ENCODE results near the gene DPY19L1. TPM values are rescaled to one million over a fixed set of nuclear protein-coding genes. Genes with fewer than 3 reads are reported as not detected.

Gene DPY19L1
- total RNA-seq, 1 experiment from 2014 or later: 71.7 TPM

DNA sequence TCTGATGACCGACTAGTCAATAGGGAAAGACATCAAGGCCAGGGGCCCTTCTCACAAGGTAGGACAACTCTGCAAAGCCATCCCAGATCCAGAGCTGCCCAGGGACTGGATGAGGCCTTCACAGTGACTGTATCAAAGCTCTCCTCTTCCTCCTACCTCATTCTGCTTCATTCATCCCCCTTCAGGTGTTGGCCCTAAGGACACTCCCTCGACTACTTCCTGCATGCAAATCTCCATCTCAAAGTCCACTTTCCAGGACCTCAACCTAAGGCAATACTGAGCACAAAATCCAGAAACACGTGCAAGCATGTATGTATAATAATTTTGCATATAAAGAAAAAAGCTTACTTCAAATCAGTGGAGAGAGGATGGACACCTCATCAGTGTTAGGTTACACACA lies 25.1 kb downstream of the DPY19L1 start:
- Histone ChIP-seq H3K9me3 (ENCODE audit: control insufficient read depth in 1 of 2, insufficient read depth in 1 of 2, low read depth in 1 of 2, low read length in 2 of 2) (no peaks in the 10 kb centered on the region), H3K9me2 (ENCODE audit: insufficient read depth) (no peaks in the 10 kb centered on the region), H3K4me2 (ENCODE audit: low read length) (no peak overlapping the region), H2AFZ (ENCODE audit: low read depth, low read length, poor library complexity, severe bottlenecking) (no peak overlapping the region), H3K27me3 (ENCODE audit: insufficient read depth, low read length) (no peaks in the 10 kb centered on the region), H4K20me1 (ENCODE audit: insufficient read depth) (no peaks in the 10 kb centered on the region), H3K27ac (ENCODE audit: low read depth, low read length) (no peak overlapping the region), H3K79me2 (ENCODE audit: insufficient read depth, low read length) (no peaks in the 10 kb centered on the region), H3K36me3 (ENCODE audit: control insufficient read depth in 1 of 2, insufficient read depth in 2 of 2, low read length in 2 of 2) (peaks cover 9 to 17% of the 10 kb centered on the region in 2 experiments), H3K4me1 (ENCODE audit: control insufficient read depth in 1 of 2, insufficient read depth in 2 of 2, low read length in 2 of 2) (peaks cover 5 to 9% of the 10 kb centered on the region in 2 experiments; a peak in 3 of 4 replicates), H3K4me3 (replicated peaks in 1 of 2; ENCODE audit: low read depth in 1 of 2, low read length in 2 of 2) (no peak overlapping the region), H3K9ac (ENCODE audit: low read length) (no peak overlapping the region)
- CTCF ChIA-PET: no interaction called here
- POLR2A ChIA-PET: no interaction called here
- ATAC-seq (no peak), DNase-seq (ENCODE audit: low read depth, low spot score) (no peak)
- no TSS peak for BruUV-seq (replicated peaks)
- intact Hi-C loops (cut with micrococcal nuclease): no loop called here
- no peak for TF ChIP-seq EZH2phosphoT487 (IDR thresholded peaks at IDR 0.05; ENCODE audit: borderline replicate concordance)
- no peak for TF ChIP-seq SP1 (IDR thresholded peaks at IDR 0.05; ENCODE audit: low read depth)
- TF ChIP-seq YY1 (IDR thresholded peaks at IDR 0.05; ENCODE audit: extremely low read depth, insufficient replicate concordance, low read depth, low read length): no peak
- RAD21 ChIA-PET (ENCODE audit: low non-redundant PET in 1 of 2, low total read pairs in 2 of 2, uncharacterized antibody in 2 of 2, unreplicated experiment in 2 of 2): no interaction called here

DNA sequence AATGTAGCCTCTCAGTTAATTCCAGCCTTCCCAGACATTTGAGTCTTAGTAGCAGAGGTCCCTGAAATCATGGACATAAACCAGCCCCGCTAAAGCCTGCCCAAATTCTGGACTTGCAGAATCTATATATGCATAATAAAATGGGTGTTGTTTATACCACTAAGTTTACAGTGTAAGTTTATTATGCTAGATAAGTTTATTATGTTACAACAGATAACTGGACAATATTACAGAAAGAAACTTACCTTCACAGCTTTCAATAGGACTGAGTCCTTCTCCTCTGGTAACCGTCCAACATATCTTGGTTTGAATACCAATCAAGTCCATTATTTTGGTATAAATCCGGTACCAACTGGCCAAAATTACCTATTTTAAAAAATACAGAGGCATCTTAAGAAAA lies 26.2 kb downstream of the DPY19L1 start:
- ChIA-PET CTCF (no interaction called here), RAD21 (ENCODE audit: low non-redundant PET in 1 of 2, low total read pairs in 2 of 2, uncharacterized antibody in 2 of 2, unreplicated experiment in 2 of 2) (no interaction called here), POLR2A (no interaction called here)
- H3K9ac ChIP-seq (ENCODE audit: low read length): no peak overlapping the region
- no peak overlapping the region for H3K4me2 ChIP-seq (ENCODE audit: low read length)
- H3K27me3 ChIP-seq (ENCODE audit: insufficient read depth, low read length): no peaks in the 10 kb centered on the region
- H4K20me1 ChIP-seq (ENCODE audit: insufficient read depth): no peaks in the 10 kb centered on the region; the same call in 1 of the 2 replicates
- H3K36me3 ChIP-seq (ENCODE audit: control insufficient read depth in 1 of 2, insufficient read depth in 2 of 2, low read length in 2 of 2): peaks cover 5 to 14% of the 10 kb centered on the region in 2 experiments
- peaks cover 15% of the 10 kb centered on the region in 2 experiments; a peak in 3 of 4 replicates for H3K4me1 ChIP-seq (ENCODE audit: control insufficient read depth in 1 of 2, insufficient read depth in 2 of 2, low read length in 2 of 2)
- no peak overlapping the region for H3K27ac ChIP-seq (ENCODE audit: low read depth, low read length)
- H2AFZ ChIP-seq (ENCODE audit: low read depth, low read length, poor library complexity, severe bottlenecking): no peak overlapping the region
- no peaks in the 10 kb centered on the region; the same call in 1 of the 2 replicates for H3K79me2 ChIP-seq (ENCODE audit: insufficient read depth, low read length)
- DNase-seq (ENCODE audit: low read depth, low spot score) (no peak), ATAC-seq (no peak)
- no peak overlapping the region for H3K4me3 ChIP-seq (replicated peaks in 1 of 2; ENCODE audit: low read depth in 1 of 2, low read length in 2 of 2)
- H3K9me3 ChIP-seq (ENCODE audit: control insufficient read depth in 1 of 2, insufficient read depth in 1 of 2, low read depth in 1 of 2, low read length in 2 of 2): no peaks in the 10 kb centered on the region
- BruUV-seq (replicated peaks): no TSS peak
- intact Hi-C loops (cut with micrococcal nuclease): no loop called here
- H3K9me2 ChIP-seq (ENCODE audit: insufficient read depth): no peaks in the 10 kb centered on the region
- TF ChIP-seq EGR1 (IDR thresholded peaks at IDR 0.05; ENCODE audit: low read depth) (no peak), JUND (IDR thresholded peaks at IDR 0.05) (no peak), YY1 (IDR thresholded peaks at IDR 0.05; ENCODE audit: extremely low read depth, insufficient replicate concordance, low read depth, low read length) (no peak), ZFX (IDR thresholded peaks at IDR 0.05) (no peak), EZH2 (IDR thresholded peaks at IDR 0.05) (no peak), CEBPB (IDR thresholded peaks at IDR 0.05; ENCODE audit: low read depth) (no peak), SIN3A (IDR thresholded peaks at IDR 0.05; ENCODE audit: low read depth) (no peak), EZH2phosphoT487 (IDR thresholded peaks at IDR 0.05; ENCODE audit: borderline replicate concordance) (no peak), FOSL1 (IDR thresholded peaks at IDR 0.05; ENCODE audit: low read depth) (no peak), ELF1 (IDR thresholded peaks at IDR 0.05; ENCODE audit: borderline replicate concordance, low read depth) (no peak), POLR2A (IDR thresholded peaks at IDR 0.05; ENCODE audit: borderline replicate concordance, extremely low read depth, insufficient read depth, insufficient read length) (no peak), RAD21 (IDR thresholded peaks at IDR 0.05; ENCODE audit: low read depth) (no peak)
- TF ChIP-seq, protein P1, sequence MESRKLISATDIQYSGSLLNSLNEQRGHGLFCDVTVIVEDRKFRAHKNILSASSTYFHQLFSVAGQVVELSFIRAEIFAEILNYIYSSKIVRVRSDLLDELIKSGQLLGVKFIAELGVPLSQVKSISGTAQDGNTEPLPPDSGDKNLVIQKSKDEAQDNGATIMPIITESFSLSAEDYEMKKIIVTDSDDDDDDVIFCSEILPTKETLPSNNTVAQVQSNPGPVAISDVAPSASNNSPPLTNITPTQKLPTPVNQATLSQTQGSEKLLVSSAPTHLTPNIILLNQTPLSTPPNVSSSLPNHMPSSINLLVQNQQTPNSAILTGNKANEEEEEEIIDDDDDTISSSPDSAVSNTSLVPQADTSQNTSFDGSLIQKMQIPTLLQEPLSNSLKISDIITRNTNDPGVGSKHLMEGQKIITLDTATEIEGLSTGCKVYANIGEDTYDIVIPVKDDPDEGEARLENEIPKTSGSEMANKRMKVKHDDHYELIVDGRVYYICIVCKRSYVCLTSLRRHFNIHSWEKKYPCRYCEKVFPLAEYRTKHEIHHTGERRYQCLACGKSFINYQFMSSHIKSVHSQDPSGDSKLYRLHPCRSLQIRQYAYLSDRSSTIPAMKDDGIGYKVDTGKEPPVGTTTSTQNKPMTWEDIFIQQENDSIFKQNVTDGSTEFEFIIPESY (IDR thresholded peaks at IDR 0.05; ENCODE audit: extremely low read depth, insufficient replicate concordance, low read length): no peak
- TF ChIP-seq, protein P2, sequence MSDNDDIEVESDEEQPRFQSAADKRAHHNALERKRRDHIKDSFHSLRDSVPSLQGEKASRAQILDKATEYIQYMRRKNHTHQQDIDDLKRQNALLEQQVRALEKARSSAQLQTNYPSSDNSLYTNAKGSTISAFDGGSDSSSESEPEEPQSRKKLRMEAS (IDR thresholded peaks at IDR 0.05): no peak
- TF ChIP-seq, protein P3, sequence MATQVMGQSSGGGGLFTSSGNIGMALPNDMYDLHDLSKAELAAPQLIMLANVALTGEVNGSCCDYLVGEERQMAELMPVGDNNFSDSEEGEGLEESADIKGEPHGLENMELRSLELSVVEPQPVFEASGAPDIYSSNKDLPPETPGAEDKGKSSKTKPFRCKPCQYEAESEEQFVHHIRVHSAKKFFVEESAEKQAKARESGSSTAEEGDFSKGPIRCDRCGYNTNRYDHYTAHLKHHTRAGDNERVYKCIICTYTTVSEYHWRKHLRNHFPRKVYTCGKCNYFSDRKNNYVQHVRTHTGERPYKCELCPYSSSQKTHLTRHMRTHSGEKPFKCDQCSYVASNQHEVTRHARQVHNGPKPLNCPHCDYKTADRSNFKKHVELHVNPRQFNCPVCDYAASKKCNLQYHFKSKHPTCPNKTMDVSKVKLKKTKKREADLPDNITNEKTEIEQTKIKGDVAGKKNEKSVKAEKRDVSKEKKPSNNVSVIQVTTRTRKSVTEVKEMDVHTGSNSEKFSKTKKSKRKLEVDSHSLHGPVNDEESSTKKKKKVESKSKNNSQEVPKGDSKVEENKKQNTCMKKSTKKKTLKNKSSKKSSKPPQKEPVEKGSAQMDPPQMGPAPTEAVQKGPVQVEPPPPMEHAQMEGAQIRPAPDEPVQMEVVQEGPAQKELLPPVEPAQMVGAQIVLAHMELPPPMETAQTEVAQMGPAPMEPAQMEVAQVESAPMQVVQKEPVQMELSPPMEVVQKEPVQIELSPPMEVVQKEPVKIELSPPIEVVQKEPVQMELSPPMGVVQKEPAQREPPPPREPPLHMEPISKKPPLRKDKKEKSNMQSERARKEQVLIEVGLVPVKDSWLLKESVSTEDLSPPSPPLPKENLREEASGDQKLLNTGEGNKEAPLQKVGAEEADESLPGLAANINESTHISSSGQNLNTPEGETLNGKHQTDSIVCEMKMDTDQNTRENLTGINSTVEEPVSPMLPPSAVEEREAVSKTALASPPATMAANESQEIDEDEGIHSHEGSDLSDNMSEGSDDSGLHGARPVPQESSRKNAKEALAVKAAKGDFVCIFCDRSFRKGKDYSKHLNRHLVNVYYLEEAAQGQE (IDR thresholded peaks at IDR 0.05; ENCODE audit: low read depth): no peak
- TF ChIP-seq, protein P4, sequence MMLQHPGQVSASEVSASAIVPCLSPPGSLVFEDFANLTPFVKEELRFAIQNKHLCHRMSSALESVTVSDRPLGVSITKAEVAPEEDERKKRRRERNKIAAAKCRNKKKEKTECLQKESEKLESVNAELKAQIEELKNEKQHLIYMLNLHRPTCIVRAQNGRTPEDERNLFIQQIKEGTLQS (IDR thresholded peaks at IDR 0.05): no peak

All from HCT116 (cell line).